H1 (cell line): ENCODE data around the gene ATG9B. TPM values are rescaled to one million over a fixed set of nuclear protein-coding genes. Genes with fewer than 3 reads are reported as not detected.

Experiments used
- CTCF ChIA-PET: fragments of 300-600 bp; sonication (Branson Sonifier 250); formaldehyde crosslinking; loops from one replicate; lab custom pipeline; 2021; ENCODE audit not compliant: partially characterized antibody; lab: Charles Lee
- POLR2A ChIA-PET: fragments of 300-600 bp; sonication (Branson Sonifier 250); formaldehyde crosslinking; loops from one replicate; lab custom pipeline; 2021; ENCODE audit warnings: inconsistent platforms; ENCODE audit not compliant: partially characterized antibody; lab: Charles Lee
- DNase-seq, 2 experiments: peaks; one replicate each; pipeline versions ENCODE4 v3.0.0 to v3.0.0-alpha.2; 2010 to 2022; ENCODE audit warnings: low spot score in 2 of 2, low read depth in 1 of 2, mixed read lengths in 1 of 2
- FAIRE-seq: peaks from 2 replicates; lab custom pipeline; 2011; peaks lifted over from hg19 to GRCh38; lab: Jason Lieb, UNC
- H2AFZ ChIP-seq: 2 replicates; pipeline ENCODE4 v1.8.1; 2012; ENCODE audit warnings: low read length, inconsistent platforms
- H2AK5ac ChIP-seq: 2 replicates; pipeline ENCODE4 v1.6.1; 2013; ENCODE audit warnings: low read depth, low read length
- H2BK120ac ChIP-seq: replicated peaks from 2 replicates; pipeline ENCODE3; 2013; ENCODE audit warnings: low read depth, low read length, inconsistent platforms
- H2BK12ac ChIP-seq: 2 replicates; pipeline ENCODE4 v1.6.1; 2013; ENCODE audit warnings: low read depth, low read length
- H2BK15ac ChIP-seq: 2 replicates; pipeline ENCODE4 v1.6.1; 2013; ENCODE audit warnings: low read length
- H2BK20ac ChIP-seq: 2 replicates; pipeline ENCODE4 v1.6.1; 2013; ENCODE audit warnings: low read length
- H2BK5ac ChIP-seq: 2 replicates; pipeline ENCODE4 v1.6.1; 2013; ENCODE audit warnings: low read depth, low read length
- H3K14ac ChIP-seq: 2 replicates; pipeline ENCODE4 v1.6.1; 2013; ENCODE audit warnings: inconsistent platforms; ENCODE audit not compliant: insufficient read length
- H3K18ac ChIP-seq: 2 replicates; pipeline ENCODE4 v1.6.1; 2013; ENCODE audit warnings: low read length; ENCODE audit errors: extremely low read depth
- H3K23ac ChIP-seq: 2 replicates; pipeline ENCODE4 v1.6.1; 2013; ENCODE audit warnings: inconsistent platforms; ENCODE audit not compliant: insufficient read length
- H3K23me2 ChIP-seq: 2 replicates; pipeline ENCODE4 v1.6.1; 2013; ENCODE audit warnings: low read depth, low read length
- H3K27ac ChIP-seq: 2 replicates; pipeline ENCODE4 v1.6.1; 2011; ENCODE audit warnings: low read depth, low read length, inconsistent platforms
- H3K27me3 ChIP-seq, 4 experiments: replicated peaks in 1 of 4; 1 replicate in 1 of 4; 2 replicates in 3 of 4; pipeline versions ENCODE4 v1.6.1 to v1.8.1; 2011 to 2013; ENCODE audit warnings: low read length in 3 of 4, mild to moderate bottlenecking in 3 of 4, inconsistent platforms in 2 of 4, mixed read lengths in 2 of 4, moderate library complexity in 1 of 4; ENCODE audit not compliant: control insufficient read depth in 3 of 4, insufficient read depth in 3 of 4; ENCODE audit errors: extremely low read depth in 1 of 4
- H3K36me3 ChIP-seq, 4 experiments: 2 replicates each; pipeline versions ENCODE4 v1.6.1 to v1.8.1; 2011 to 2013; ENCODE audit warnings: mild to moderate bottlenecking in 4 of 4, low read length in 3 of 4, moderate library complexity in 2 of 4, control low read depth in 1 of 4, inconsistent platforms in 1 of 4; ENCODE audit not compliant: insufficient read depth in 4 of 4, control insufficient read depth in 2 of 4
- H3K4ac ChIP-seq: replicated peaks from 2 replicates; pipeline ENCODE3; 2013; ENCODE audit warnings: low read length, low read depth, mixed read lengths, inconsistent platforms; ENCODE audit not compliant: insufficient read length
- H3K4me1 ChIP-seq, 4 experiments: replicated peaks in 1 of 4; 1 replicate in 1 of 4; 2 replicates in 3 of 4; pipeline versions ENCODE4 v1.6.1 to v1.8.1; 2011 to 2013; ENCODE audit warnings: low read length in 3 of 4, inconsistent platforms in 2 of 4, mixed read lengths in 1 of 4; ENCODE audit not compliant: insufficient read depth in 4 of 4, control insufficient read depth in 3 of 4
- H3K4me2 ChIP-seq, 2 experiments: 2 replicates each; pipeline versions ENCODE4 v1.6.1 to v1.8.1; 2011 to 2013; ENCODE audit warnings: low read depth in 2 of 2, low read length in 2 of 2, control low read depth in 1 of 2, inconsistent platforms in 1 of 2, mild to moderate bottlenecking in 1 of 2; ENCODE audit not compliant: insufficient read depth in 1 of 2
- H3K4me3 ChIP-seq, 4 experiments: fragments of 200-600, 300-600 bp in 1 of 4; sonication (generic), shearing (Covaris generic), sonication (Bioruptor Twin) in 1 of 4; 2 replicates each; pipeline versions ENCODE4 v1.5.1 to v1.8.1; 2011 to 2016; ENCODE audit warnings: low read length in 4 of 4, low read depth in 3 of 4, control low read depth in 2 of 4, inconsistent platforms in 2 of 4, mild to moderate bottlenecking in 2 of 4, mixed read lengths in 1 of 4, moderate library complexity in 1 of 4; ENCODE audit not compliant: insufficient read depth in 2 of 4; ENCODE audit errors: extremely low read depth in 1 of 4
- H3K56ac ChIP-seq: replicated peaks from 2 replicates; pipeline ENCODE3; 2013; ENCODE audit warnings: low read depth, mild to moderate bottlenecking, mixed read lengths, low read length, inconsistent platforms; ENCODE audit not compliant: insufficient read length
- H3K79me1 ChIP-seq: 2 replicates; pipeline ENCODE4 v1.6.1; 2013; ENCODE audit warnings: low read depth, low read length, control low read depth
- H3K79me2 ChIP-seq, 2 experiments: 2 replicates each; pipeline versions ENCODE4 v1.6.1 to v1.8.1; 2012 to 2013; ENCODE audit warnings: low read length in 2 of 2, mild to moderate bottlenecking in 2 of 2, inconsistent platforms in 1 of 2; ENCODE audit not compliant: insufficient read depth in 2 of 2, control insufficient read depth in 1 of 2
- H3K9ac ChIP-seq, 4 experiments: replicated peaks in 1 of 4; 1 replicate in 1 of 4; 2 replicates in 3 of 4; pipeline versions ENCODE4 v1.6.1 to v1.8.1; 2011 to 2013; ENCODE audit warnings: low read depth in 3 of 4, low read length in 3 of 4, control low read depth in 2 of 4, mild to moderate bottlenecking in 2 of 4, moderate library complexity in 2 of 4, inconsistent platforms in 1 of 4; ENCODE audit errors: extremely low read depth in 1 of 4
- H3K9me3 ChIP-seq, 2 experiments: 2 replicates each; pipeline versions ENCODE4 v1.6.1 to v1.8.1; 2012 to 2013; ENCODE audit warnings: mild to moderate bottlenecking in 2 of 2, moderate library complexity in 2 of 2, control low read depth in 1 of 2, inconsistent platforms in 1 of 2, low read depth in 1 of 2, low read length in 1 of 2, mixed read lengths in 1 of 2; ENCODE audit not compliant: insufficient read depth in 2 of 2
- H4K20me1 ChIP-seq, 2 experiments: replicated peaks in 1 of 2; 2 replicates each; pipeline versions ENCODE3 to v1.8.1; 2011 to 2013; ENCODE audit warnings: inconsistent platforms in 2 of 2, low read length in 2 of 2, mild to moderate bottlenecking in 1 of 2; ENCODE audit not compliant: insufficient read depth in 2 of 2, control insufficient read depth in 1 of 2
- H4K5ac ChIP-seq: 2 replicates; pipeline ENCODE4 v1.6.1; 2013; ENCODE audit warnings: low read length, low read depth, mixed read lengths, inconsistent platforms; ENCODE audit not compliant: insufficient read length
- H4K8ac ChIP-seq: 2 replicates; pipeline ENCODE4 v1.8.0; 2013; ENCODE audit warnings: mild to moderate bottlenecking, moderate library complexity, low read length, inconsistent platforms; ENCODE audit not compliant: insufficient read depth; ENCODE audit errors: extremely low read depth
- H4K91ac ChIP-seq: replicated peaks from 2 replicates; pipeline ENCODE3; 2013; ENCODE audit warnings: low read length, mixed read lengths, inconsistent platforms; ENCODE audit not compliant: insufficient read length
- CBX5 ChIP-seq: fragments of 300-800, 300-1000 bp; sonication (generic); IDR thresholded peaks from 2 replicates; pipeline ENCODE4 v1.7.1; 2016; ENCODE audit warnings: antibody characterized with exemption, low read length, low read depth
- CBX8 ChIP-seq: fragments of 300-800, 300-1000 bp; sonication (generic); IDR thresholded peaks from 2 replicates; pipeline ENCODE4 v1.7.1; 2016; ENCODE audit warnings: low read depth, low read length, borderline replicate concordance
- CEBPB ChIP-seq: IDR thresholded peaks from 2 replicates; pipeline ENCODE4 v1.6.1; 2012; ENCODE audit warnings: low read depth, low read length
- CTCF ChIP-seq, 3 experiments: IDR thresholded peaks; 1 replicate in 2 of 3; 2 replicates in 1 of 3; pipeline versions ENCODE4 v1.5.1 to v1.6.1; 2011; ENCODE audit warnings: low read length in 3 of 3, mild to moderate bottlenecking in 3 of 3, inconsistent platforms in 2 of 3, low read depth in 1 of 3, moderate library complexity in 1 of 3; ENCODE audit not compliant: insufficient read depth in 1 of 3; ENCODE audit errors: control extremely low read depth in 1 of 3
- KDM5A ChIP-seq: fragments of 200-600 bp; IDR thresholded peaks from 2 replicates; pipeline ENCODE4 v1.7.1; 2012; ENCODE audit warnings: mild to moderate bottlenecking, low read length, inconsistent platforms, mixed read lengths
- POU5F1 ChIP-seq: IDR thresholded peaks from 2 replicates; pipeline ENCODE4 v1.6.1; 2011; ENCODE audit warnings: low read depth, mild to moderate bottlenecking, low read length, moderate library complexity
- SIRT6 ChIP-seq: IDR thresholded peaks from one replicate; pipeline ENCODE4 v1.7.1; 2012; ENCODE audit warnings: low read length, inconsistent platforms
- SP1 ChIP-seq: IDR thresholded peaks from 2 replicates; pipeline ENCODE4 v1.6.1; 2011; ENCODE audit warnings: low read depth, low read length
- SP2 ChIP-seq: IDR thresholded peaks from 2 replicates; pipeline ENCODE4 v1.6.1; 2012; ENCODE audit warnings: mild to moderate bottlenecking, low read length, inconsistent platforms
- TAF1 ChIP-seq: IDR thresholded peaks from 2 replicates; pipeline ENCODE4 v1.6.1; 2011; ENCODE audit warnings: mild to moderate bottlenecking, low read depth, low read length
- TAF7 ChIP-seq: optimal IDR thresholded peaks from 2 replicates; pipeline ENCODE3; 2011; ENCODE audit warnings: low read depth, mild to moderate bottlenecking, inconsistent platforms, low read length, moderate library complexity, borderline replicate concordance
- WGBS, 2 experiments: shearing (Covaris generic) in 1 of 2; methylation state at CpG; one replicate each; pipeline versions ENCODE4 v1.1.6 to v1.1.7; 2013 to 2015; ENCODE audit warnings: low lambda C conversion rate in 2 of 2, mixed read lengths in 2 of 2, inconsistent platforms in 1 of 2, low coverage in 1 of 2, missing lambda C conversion rate in 1 of 2; ENCODE audit not compliant: insufficient replicate concordance in 2 of 2, insufficient coverage in 1 of 2, insufficient read length in 1 of 2; ENCODE audit errors: extremely low coverage in 1 of 2, missing lambda C conversion rate in 1 of 2; 5-methylcytosine and 5-hydroxymethylcytosine counted together
- polyA plus RNA-seq, 7 experiments: library from polyadenylated mRNA; depleted of rRNA in 3 of 7; stranded (reverse) in 5 of 7; unstranded in 2 of 7; fragments of >200 nt in 5 of 7; fragments of 200-250 nt in 2 of 7; gene quantifications; 1 replicate in 5 of 7; 2 replicates in 1 of 7; 4 replicates in 1 of 7; pipeline versions ENCODE4 v1.2.1 to v1.2.3, GENCODE V29; 2011 to 2013; ENCODE audit warnings: missing spikeins in 2 of 7, mixed read lengths in 2 of 7
- total RNA-seq: library from RNA; stranded (reverse); fragmentation: NEBNext Ultra II Directional; extraction: Animal tissue kit (Norgen Biotek cat#: 25700); gene quantifications from 2 replicates; pipeline ENCODE4 v1.2.1, GENCODE V29; 2021

The ATG9B gene
- total and polyA plus RNA-seq, 2 of the 8 experiments (the other 6 are each of a cell fraction or from before 2014, with no cell fraction given): 1.4 to 2.3 TPM

- H2BK12ac ChIP-seq: no peak overlapping the region
- no peak overlapping the region for H4K91ac ChIP-seq
- H4K20me1 ChIP-seq: peaks cover 5 to 11% of the 10 kb centered on the region in 2 experiments
- no peak overlapping the region for H3K23ac ChIP-seq
- no peak for FAIRE-seq
- no peak overlapping the region for H2BK15ac ChIP-seq
- no peak overlapping the region for H3K14ac ChIP-seq
- no peak overlapping the region for H2BK20ac ChIP-seq
- no peak overlapping the region for H2AFZ ChIP-seq
- peaks cover 13 to 56% (median 34%) of the 10 kb centered on the region in 4 experiments for H3K36me3 ChIP-seq
- peaks cover 3% of the 10 kb centered on the region; the same call in 1 of the 2 replicates for H3K79me1 ChIP-seq
- H3K27ac ChIP-seq: no peak overlapping the region
- WGBS, 2 experiments: 86% methylated on average over 21 of the region's 39 CpGs; no CpG with 5 or more reads in 1 of the 2 experiments
- POLR2A ChIA-PET: interaction anchor here (0.6 to 7.9 kb wide), 4 partner anchors 11 to 375 kb away, joined by 3 to 77 read pairs (median 4); partner anchors contain the start of genes FASTK and TMUB1
- H3K56ac ChIP-seq: no peak overlapping the region
- H3K23me2 ChIP-seq: peaks cover 11% of the 10 kb centered on the region; the same call in 1 of the 2 replicates
- no peak overlapping the region for H4K5ac ChIP-seq
- H3K79me2 ChIP-seq: peaks cover 0 to 8% of the 10 kb centered on the region in 2 experiments; a peak in 1 of 4 replicates
- H3K9ac ChIP-seq: no peak overlapping the region
- H2AK5ac ChIP-seq: no peak overlapping the region
- peaks cover 3 to 16% (median 14%) of the 10 kb centered on the region in 4 experiments for H3K4me1 ChIP-seq
- H3K4me2 ChIP-seq: no peak overlapping the region
- no peak overlapping the region for H3K4me3 ChIP-seq
- H2BK5ac ChIP-seq: no peak overlapping the region
- H2BK120ac ChIP-seq: no peak overlapping the region
- no peak overlapping the region for H3K4ac ChIP-seq
- no peak overlapping the region for H4K8ac ChIP-seq
- no peaks in the 10 kb centered on the region for H3K9me3 ChIP-seq
- no peak for DNase-seq
- H3K18ac ChIP-seq: no peak overlapping the region
- no peaks in the 10 kb centered on the region for H3K27me3 ChIP-seq
- CTCF ChIA-PET: interaction anchor here (0.5 to 9.0 kb wide), 13 partner anchors 10 to 708 kb away, joined by 3 to 81 read pairs (median 3); partner anchors contain the start of gene CHPF2
- TF ChIP-seq CEBPB: no peak
- no peak for TF ChIP-seq SP1
- TF ChIP-seq SIRT6: no peak
- no peak for TF ChIP-seq CBX5
- no peak for TF ChIP-seq CBX8
- TF ChIP-seq KDM5A: no peak
- no peak for TF ChIP-seq POU5F1
- TF ChIP-seq TAF1: no peak
- no peak for TF ChIP-seq CTCF (IDR thresholded peaks at IDR 0.05; ENCODE audit: control extremely low read depth in 1 of 3, insufficient read depth in 1 of 3, low read depth in 1 of 3, low read length in 3 of 3)
- TF ChIP-seq TAF7: no peak
- TF ChIP-seq SP2: no peak
These were observed 42.1 kb upstream of the ATG9B start for GRCh38 chr7:151066273-151066974.
